ENCODE data around the gene PTDSS2.

PTDSS2 gene

DNA sequence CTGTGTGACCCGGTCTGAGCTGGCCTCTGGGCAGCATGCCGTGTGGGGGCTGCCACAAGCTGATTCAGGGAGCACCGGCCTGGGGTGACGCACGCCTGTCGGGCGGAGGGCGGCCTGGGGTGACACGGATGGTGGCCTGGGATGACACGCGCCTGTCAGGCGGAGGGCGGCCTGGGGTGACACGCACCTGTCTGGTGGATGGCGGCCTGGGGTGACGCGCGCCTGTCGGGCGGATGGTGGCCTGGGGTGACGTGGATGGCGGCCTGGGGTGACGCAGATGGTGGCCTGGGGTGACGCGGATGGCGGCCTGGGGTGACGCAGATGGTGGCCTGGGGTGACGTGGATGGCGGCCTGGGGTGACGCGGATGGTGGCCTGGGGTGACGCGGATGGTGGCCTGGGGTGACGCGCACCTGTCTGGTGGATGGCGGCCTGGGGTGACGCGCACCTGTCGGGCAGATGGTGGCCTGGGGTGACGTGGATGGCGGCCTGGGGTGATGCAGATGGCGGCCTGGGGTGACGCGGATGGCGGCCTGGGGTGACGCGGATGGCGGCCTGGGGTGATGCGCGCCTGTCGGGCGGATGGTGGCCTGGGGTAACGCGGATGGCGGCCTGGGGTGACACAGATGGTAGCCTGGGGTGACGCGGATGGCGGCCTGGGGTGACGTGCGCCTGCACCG lies 21.5 kb downstream of the PTDSS2 start:
- no peak for DNase-seq

DNA sequence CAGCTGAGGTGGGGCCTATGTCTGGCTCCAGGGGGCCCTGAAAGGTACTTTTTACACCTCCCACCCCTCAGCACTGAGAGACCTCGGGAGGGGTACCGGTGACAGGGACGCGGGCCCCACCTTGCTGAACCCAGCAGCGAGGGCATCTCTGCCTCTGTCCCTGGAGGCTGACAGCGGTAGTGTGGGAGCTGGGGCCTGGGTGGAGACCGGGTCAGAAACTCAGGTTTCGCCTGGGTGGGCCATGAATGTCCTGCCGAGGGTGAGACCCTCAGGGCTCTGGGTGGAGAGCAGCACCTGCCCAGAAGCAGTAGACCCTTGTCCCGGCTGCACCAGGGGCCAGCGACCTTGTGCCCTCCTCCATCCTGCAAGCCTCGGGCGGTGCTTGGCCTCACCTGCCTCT lies 22.2 kb downstream of the PTDSS2 start:
- no peak for DNase-seq

DNA sequence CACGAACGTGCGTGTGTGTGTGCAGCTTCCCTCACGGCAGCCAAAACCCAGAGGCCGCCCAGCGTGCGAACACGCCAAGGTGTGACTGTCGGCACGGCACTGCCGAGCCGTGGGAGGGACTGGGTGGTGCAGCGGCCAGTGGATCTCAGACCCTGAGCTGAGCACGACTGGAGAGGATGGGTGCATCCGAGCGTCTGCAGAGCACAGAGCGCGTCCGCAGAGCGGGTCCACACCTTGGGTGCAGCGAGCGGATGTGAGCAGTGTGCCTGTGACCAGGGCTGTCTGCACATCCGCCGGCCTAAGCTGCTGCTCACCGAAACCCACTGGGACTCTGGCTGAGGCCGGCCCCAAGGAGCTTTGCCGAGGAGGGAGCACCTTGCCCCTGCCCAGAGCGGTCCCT lies 22.7 kb downstream of the PTDSS2 start:
- no peak for DNase-seq

DNA sequence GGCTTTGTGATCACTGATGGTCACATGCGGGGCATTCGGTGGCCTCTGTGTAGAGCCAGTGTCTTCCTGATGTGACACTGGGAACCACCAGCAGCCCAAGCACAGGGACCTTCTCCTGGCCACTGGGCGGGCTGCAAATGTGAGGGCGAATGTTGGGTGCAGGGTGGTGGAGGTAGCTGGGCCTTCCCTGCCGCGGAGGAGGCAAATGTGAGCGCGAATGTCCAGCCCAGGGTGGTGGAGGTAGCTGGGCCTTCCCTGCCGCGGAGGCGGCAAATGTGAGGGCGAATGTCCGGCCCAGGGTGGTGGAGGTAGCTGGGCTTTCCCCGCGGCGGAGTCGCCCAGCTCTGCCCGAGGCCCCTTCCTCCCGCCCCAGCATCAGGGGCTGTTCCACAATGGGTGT lies 23.3 kb downstream of the PTDSS2 start:
- DNase-seq, result no peak

DNA sequence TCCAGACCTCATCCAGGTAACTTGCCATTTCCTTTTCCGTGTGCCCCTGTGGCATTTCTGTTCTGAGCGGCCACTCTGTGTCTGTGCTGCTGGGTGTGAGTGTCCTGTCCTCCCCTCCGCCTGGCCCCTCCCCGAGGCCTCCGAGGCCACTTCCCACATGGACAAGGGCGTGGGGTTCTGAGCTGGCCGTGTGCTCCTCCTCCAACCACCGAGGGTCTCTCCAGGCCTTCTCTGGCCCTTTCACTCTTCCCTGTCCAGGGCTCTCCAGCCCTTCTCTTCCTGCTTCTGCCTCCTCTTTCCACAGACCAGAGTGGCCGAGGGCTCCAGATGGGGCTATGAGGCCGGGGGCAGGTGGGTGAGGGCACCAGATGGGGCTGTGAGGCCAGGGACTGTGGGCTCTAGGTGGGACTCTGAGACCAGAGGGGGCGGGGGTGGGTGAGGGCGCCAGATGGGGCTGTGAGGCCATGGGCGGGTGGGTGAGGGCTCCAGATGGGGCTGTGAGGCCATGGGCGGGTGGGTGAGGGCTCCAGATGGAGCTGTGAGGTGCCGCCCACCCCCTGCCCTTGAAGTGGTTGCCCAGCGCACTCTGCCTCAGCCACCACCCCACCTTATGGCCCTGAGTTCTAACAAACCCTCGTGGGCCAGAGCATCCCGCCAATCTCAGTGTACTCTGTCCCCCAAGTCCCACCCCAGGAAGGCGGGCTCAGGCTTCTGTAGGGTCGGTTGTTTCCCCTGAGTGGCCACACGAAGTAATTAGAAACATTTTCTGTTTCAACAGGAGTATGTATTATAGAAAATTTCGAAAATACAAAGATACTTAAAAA lies 24.1 kb downstream of the PTDSS2 start:
- no peak for DNase-seq

DNA sequence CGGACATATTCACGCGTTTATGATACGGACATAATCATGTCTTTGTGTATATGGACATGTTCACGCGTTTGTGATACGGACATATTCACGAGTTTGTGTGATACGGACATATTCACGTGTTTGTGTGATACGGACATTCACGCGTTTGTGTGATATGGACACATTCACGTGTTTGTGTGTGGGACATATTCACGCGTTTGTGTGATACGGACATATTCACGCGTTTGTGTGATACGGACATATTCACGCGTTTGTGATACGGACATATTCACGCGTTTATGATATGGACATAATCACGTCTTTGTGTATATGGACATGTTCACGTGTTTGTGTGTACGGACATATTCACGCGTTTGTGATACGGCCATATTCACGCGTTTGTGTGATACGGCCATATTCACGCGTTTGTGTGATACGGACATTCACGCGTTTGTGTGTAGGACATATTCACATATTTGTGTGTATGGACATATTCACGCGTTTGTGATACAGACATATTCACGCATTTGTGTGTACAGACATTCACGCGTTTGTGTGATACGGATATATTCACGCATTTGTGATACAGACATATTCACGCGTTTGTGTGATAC lies 24.9 kb downstream of the PTDSS2 start:
- DNase-seq, result no peak

DNA sequence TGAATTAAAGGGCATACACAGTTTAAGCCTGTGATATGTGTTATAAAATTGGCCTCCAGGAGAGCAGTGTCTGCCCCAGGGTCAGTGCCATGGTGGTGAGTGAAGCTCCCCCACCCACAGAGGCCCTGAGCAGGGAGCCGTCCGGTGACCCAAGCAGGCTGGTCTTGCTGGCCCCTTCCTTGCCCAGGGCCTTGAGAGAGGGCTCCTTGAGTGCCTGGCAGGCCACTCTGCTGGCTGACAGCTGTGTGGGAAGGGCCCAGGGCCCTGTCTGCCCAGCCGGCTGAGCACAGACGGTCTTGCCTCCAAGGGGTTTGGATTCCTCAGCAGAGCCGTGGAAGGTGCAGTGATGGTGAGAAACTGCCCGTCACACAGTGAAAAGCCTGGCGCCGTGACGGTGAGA lies 25.9 kb downstream of the PTDSS2 start:
- no peak for DNase-seq

DNA sequence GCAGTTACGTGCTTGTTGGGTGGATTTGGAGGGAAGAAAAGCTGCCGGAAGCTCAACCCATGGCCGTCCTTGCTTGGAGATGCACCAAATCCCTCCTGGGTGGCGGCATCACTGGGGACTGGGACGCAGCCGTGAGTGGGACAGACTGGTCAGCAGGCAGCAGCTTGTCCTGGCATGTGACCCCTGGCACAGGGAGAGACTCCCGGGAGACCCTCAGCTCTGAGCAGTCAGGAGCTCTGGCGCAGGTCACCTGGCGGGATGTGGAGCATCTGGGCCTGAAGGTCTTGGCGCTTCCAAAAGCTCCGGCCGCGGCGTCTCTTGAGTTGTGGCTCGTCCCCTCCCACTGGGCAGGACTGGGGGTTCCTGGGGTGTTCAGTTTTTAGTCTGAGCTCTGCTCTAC lies 26.3 kb downstream of the PTDSS2 start:
- DNase-seq, result no peak

DNA sequence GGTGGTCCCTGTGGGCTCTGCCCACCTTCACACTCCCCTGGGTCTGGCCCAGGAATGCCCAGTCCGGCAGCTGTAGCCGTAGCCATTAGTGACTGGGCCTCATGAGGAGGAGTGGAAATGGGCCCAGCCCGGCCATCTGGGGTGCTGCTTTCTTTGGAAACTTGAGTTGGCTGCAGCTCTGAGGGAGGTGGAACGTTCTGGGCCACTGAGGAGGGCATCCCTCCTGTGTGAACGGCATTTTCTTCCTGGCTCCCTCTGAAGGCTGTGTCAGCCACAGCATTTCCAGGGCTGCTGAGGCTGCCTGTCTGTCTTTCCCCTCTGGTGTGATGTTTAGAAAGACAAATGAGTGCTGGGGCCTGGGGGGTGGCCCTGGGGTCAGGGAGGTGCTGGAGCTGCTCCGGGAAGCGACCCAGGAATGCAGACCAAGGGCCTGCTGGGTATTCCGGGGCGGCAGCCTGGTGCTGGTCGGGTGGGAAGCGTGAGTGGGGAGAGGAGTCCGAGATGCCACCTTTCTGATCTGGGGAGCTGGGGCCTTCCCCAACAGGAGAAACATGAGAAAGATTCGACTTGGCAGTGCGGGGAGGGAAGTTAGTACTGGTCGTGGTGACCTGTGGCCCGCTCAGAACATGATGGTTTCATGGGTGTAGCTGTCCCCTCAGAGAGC lies 27.1 kb downstream of the PTDSS2 start:
- no peak for DNase-seq

DNA sequence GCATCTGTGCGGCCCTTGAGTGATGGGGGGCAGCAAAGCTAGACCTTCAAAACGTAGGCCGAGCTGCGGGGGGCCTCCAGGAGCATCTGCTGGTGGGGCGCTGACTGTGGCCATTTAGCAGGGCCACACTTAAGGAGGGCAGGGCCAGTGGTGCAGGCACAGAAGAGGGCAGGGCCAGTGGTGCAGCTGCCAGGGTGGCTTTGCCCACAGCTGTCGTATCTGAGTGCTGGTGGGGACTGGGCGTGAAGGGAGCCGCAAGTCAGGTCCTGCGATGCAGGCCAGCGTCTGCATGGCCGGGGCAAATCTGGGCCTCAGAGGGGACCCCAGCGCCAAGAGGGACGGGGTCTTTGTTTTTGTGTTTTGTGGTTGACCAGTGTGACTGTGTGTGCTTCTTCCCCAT lies 29.2 kb downstream of the PTDSS2 start:
- no peak for DNase-seq

DNA sequence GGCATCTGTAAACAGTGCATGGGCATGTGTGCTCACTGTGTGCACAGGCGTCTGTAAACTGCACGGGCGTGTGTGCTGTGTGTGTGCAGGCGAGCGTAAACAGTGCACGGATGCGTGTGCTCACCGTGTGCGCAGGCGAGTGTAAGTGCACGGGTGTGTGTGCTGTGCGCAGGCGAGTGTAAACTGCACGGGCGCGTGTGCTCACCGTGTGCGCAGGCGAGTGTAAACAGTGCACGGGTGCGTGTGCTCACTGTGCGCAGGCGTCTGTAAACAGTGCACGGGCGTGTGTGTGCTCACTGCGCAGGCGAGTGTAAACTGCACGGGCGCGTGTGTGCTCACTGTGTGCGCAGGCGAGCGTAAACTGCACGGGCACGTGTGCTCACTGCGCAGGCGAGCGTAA lies 34.5 kb downstream of the PTDSS2 start:
- DNase-seq, result no peak

DNA sequence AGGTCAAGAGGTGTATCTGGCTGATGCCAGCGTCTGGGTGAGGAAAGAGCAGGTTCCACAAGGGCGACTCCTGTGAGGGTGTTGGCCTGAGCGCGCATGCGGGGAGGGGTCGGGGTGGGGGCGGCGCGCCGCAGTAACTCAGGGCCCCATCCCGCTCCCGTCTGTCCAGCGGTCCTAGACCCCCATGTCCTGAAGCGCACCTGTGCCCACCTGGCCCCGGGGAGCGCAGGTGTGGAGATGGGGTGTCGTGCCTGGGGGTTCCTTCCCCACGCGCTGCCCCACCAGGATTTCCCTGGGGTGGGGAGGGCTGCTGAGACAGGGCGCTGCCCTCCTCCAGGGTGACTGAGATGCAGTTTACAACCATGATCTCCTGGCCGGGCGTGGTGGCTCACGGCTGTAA lies 36.1 kb downstream of the PTDSS2 start:
- DNase-seq, result no peak

DNA sequence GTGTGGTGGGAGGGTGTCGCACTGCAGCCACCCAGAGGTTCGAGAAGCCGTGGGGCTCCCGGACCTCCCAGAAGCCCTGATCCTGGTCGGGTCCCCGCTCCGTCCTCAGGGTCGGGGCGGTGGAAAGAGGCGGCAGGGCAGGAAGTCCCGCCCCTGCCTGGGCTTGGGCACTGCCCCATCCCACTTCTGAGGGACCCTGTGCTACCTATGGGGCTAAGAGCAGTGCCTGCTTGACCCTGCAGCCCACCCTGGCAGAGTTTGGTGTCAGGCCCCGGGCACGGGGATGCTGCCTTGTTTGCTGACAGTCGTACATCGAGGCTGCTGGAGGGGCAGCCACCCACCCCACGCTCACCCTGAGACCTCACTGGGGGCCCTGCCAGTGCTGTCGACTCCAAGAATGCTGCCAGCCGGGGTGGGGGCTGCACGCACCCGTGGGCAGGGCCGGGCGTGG lies 37.5 kb downstream of the PTDSS2 start:
- DNase-seq, result no peak

DNA sequence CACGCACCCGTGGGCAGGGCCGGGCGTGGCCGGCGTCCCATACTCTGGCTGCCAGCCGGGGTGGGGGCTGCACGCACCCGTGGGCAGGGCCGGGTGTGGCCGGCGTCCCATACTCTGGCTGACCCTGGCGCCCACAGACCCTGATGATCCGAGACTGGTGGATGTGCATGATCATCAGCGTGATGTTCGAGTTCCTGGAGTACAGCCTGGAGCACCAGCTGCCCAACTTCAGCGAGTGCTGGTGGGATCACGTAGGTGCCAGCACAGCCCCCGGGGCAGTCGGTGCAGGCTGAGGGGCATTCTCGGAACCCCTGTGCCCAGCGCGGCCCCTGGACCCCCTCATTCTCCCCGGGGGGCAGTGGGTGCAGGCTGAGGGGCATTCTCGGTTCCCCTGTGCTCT lies 38.0 kb downstream of the PTDSS2 start:
- no peak for DNase-seq

DNA sequence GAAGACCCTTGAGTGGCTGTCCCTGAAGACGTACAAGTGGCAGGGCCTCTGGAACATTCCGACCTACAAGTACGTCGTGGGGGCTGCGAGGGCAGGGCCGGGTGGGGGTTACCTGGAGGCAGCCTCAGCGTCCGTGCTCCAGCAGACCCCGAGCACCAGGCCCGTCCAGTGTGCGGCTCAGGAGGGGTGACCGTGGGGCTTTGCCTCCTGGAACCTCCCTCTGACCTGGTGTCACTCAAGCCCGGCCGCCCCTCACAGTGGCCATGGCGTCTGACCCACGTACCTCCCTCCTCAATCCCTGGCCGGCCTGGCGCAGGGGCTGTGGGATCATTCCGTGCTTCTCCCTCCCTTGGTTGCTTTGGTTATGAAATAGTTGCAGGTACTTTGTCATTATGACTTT lies 38.5 kb downstream of the PTDSS2 start:
- DNase-seq, result no peak

DNA sequence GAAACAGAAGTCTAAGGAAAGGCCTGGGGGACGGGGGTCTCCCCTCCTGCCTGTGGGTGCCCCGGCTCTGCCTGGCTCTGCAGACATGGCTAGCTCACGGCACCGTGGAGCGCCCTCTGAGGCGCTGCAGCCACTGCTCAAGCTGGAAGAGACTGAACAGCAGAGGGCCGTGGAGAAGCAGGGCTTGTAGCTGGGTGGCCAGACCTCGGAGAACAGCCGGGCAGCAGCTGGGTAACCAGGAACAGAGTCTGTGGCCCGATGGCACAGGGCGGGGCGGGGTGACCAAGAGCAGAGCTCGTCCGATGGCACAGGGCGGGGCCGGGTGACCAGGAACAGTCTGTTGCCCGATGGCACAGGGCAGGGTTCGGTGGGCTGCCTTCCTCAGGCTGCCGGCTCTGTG lies 38.9 kb downstream of the PTDSS2 start:
- DNase-seq, result no peak

DNA sequence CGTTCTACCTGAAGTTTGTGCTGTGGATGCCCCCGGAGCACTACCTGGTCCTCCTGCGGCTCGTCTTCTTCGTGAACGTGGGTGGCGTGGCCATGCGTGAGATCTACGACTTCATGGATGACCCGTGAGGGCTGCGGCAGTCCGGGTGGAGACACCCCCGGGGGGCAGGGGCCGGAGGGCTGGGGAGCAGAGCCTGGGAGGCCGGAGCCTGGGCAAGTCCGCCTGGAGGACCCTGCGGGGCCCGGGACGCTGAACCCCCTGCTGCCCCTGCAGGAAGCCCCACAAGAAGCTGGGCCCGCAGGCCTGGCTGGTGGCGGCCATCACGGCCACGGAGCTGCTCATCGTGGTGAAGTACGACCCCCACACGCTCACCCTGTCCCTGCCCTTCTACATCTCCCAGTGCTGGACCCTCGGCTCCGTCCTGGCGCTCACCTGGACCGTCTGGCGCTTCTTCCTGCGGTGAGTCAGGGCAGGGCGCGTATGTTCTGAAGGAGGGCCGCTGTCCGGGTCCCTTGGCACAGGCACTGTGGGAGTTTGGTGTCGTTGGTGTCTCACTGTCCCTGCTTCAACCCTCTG lies 39.6 kb downstream of the PTDSS2 start:
- DNase-seq, result no peak

DNA sequence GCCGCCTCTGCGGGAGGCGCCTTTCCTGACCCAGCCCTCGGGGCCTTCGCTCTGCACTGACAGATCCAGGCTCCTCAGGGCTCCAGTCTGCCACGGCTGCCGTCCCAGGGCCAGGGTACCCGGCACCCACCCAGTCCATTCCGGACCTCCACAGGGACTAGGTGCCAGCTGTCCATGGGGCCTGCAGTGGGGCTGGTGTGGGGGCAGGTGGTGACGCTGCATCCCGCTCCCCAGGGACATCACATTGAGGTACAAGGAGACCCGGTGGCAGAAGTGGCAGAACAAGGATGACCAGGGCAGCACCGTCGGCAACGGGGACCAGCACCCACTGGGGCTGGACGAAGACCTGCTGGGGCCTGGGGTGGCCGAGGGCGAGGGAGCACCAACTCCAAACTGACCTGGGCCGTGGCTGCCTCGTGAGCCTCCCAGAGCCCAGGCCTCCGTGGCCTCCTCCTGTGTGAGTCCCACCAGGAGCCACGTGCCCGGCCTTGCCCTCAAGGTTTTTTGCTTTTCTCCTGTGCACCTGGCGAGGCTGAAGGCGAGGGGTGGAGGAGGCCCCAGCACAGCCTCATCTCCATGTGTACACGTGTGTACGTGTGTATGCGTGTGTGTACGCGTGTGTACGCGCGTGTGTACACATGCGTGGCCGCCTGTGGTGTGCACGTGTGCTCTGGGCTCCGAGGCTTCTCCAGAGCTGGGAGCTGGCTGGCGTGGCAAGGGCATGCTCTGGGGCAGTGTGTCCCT lies 40.3 kb downstream of the PTDSS2 start:
- no peak for DNase-seq

DNA sequence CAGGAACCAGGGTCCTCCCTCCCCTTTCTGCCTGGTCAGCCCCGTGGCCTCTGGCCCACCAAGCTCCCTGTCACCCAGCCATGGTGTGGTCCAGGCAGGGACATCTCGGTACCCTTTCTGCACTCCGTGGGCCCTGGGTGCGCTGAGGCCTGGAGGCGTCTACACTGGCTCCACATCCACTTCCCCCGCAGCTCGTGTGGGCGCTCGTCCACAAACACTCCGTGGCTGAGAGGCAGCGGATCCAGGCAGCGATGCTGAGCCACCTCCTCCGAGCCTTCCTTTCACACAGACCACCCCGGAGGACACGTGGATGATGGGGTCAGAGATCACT lies 40.8 kb downstream of the PTDSS2 start:
- DNase-seq, result no peak

DNA sequence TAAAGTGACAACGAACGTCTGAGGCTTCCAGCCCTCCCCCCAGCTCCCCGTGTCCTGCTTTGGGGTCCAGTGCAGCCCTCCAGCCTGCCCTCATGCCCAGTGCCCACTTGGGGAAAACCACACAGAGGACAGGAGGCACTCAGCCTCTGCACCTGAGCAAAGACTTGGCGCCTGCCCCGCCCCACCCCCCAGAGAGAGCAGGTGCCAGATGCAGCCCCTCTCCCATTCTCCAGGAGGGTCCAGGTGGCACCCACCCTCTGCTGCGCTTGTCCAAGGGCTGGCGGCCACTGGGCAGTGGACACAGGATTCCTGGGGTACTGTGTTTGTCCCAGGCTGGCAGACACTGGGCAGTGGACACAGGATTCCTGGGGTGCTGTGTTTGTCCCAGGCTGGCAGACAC lies 41.3 kb downstream of the PTDSS2 start:
- DNase-seq, result no peak

DNA sequence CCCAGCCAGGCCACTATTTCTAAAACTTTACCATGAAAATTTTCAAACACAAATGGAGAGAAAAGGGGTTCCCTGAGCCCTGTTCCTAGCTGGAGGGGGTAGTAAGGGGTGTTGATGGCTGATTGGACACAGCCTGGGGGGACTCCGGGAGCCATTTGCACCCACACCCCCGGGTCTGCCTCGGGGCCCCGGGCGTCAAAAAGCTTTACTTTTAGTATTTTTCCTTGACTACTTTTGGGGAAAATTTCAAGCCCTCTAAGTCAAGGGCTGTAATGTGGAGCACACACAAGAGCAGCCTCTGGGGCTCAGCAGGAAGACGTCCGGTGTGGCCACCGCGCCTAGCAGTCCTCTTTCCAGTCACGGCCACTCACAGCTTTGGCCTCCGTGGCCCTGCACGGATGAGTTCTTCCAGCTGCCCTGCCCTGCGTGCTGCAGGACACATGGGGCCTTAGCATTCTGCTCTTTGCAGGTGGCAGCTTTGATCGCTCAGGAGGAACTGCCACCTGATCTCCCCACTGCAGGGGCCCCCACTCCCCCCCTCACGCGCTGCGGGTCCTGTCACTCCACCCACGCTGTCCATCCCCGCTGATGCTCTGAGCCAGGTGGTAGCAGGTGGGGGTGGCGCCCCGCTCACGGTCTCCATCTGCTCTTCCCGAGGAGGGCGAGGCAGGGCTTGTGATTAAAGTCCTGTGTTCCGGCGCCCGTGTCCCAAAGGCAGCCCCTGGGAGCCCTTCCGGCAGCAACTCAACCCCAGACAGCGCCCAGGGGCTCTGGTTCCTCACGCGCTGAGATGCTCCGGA lies 42.5 kb downstream of the PTDSS2 start:
- DNase-seq, result no peak

All from NCI-H187 treated with DMSO at 0.1 percent for 48 hours (cell line).